GM19240 (cell line): ENCODE measurements around the gene PRMT7.

ENCODE experiments used
- DNase-seq: peaks from one replicate; pipeline ENCODE4 v3.0.0; 2011; ENCODE audit warnings: low spot score; ENCODE audit not compliant: insufficient read length

Gene PRMT7

DNA sequence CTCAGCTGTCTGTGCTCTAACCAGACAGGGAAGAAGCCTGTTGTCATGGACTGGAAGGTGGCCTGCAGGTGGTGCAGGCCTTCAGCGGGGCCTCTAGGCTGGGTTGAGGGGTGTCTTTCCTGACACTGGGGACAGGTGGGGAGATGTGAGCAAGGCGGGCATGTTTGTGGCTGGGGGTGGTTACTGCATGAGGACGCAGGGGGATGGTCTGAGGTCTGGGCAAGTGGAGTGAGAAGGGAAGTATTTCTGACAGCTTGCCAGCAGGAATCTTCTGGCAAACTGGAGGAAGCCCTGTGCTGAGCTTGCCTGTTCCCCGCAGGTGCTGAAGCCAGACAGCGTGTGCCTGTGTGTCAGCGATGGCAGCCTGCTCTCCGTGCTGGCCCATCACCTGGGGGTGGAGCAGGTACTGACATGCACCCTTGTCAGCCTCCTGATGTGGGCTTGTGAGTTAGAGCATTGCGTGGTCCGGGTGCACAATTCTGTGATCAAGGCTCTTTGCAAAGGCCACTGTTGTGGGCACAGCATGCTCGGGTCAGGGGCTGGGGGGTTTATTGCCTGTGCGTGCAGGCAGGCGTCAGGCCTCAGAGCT is 36.2 kb downstream of the PRMT7 start:
- DNase-seq, result no peak

DNA sequence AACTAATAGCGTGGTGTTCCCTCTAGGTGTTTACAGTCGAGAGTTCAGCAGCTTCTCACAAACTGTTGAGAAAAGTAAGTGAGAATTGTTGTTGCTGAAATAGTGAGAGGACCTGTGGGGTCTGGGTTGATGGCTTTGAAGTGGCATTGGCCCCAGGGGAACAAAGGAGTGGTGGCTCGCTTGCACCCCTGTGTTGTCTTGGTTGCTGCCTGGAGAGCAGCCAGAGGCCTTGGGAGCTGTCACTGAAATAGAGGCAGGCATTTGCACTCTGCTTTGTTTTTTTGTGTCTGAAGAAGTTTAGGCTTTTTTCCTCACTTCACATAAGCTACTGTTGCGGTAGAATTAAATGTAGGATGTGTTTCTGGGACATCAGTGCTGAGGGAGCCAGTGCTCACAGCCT is 36.8 kb downstream of the PRMT7 start:
- DNase-seq, result no peak

DNA sequence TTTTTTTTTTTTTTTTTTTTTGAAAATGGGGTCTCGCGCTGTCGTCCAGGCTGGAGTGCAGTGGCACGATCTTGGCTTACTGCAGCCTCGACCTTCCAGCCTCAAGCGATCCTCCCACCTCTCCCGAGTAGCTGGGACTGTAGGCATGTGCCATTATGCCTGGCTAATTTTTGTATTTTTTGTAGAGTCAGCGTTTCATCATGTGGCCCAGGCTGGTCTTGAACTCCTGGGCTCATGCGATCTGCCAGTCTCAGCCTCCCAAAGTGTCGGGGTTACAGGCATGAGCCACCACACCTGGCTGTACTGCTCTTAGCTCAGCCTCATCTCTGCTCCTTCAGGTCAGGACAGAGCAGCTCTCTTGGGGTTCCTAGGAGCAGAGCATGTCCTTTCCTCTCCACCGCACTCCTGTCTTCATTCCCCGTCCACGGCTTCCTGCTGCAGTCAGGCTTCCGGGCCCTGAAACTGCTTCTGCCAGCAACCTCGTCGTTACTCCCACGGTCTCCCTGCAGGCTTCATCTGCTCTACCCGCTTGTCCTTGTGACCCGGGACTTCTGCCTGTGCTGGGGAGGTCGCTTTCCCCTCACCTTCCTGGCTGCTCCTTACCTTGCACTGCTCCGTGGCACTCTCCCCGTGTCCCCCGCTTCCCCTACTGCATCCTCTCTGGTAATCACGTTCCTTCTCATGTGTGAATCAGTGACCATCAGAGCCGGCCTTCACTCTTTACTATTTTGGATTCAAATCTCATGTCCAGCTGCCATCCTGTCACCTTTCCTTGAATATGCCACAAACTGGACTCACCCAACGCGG is 38.0 kb downstream of the PRMT7 start:
- DNase-seq, result no peak

DNA sequence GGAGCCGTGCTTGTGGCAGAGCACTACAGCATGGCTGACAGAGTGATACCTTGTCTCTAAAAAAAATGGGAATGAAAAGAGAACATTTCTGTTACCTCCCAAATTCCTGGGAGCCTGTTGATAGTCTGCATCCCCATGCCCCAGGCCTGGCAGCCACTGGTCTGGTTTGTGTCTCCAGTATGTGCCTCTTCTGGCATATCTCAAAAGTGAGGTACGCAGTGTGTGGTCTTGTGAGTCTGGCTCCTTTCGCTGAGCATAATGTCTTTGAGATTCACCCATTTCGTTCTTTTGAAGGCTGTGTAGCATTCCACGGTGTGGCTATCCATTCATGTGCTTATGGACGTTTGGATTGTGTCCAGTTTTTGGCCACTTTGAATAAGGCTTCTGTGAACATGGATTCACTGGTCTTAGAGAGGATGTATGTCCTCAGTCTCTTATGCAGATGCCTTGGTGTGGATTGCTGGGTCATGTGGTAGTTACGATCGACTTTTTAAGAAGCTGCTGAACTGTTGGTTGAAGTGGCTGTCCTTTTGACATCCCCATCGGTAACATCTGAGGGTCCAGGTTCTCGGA is 39.1 kb downstream of the PRMT7 start:
- no peak for DNase-seq

DNA sequence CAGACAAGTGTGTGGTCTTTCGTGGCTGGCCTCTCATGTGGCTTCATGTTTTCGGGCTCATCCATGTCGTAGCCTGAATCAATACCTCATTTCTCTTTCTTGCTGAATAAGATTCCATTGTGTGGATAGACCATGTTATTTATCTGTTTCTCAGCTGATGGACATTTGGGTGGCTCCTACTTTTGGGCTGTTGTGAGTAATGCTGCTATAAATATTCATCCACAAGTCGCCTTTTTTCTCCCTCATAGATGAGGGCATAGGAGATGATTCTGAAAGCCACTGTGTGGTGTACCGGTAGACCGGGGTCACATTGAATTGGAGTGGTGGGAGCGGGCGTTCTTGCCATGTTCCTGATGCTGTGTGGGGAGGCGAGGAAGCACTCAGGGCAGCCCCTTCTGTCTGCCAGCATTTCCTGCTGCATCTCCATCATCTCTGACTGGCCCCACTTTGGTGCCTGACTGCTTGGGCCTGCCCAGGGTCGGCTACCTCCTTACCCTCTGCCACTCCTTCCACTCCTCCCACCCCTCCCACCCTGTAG is 40.1 kb downstream of the PRMT7 start:
- no peak for DNase-seq

DNA sequence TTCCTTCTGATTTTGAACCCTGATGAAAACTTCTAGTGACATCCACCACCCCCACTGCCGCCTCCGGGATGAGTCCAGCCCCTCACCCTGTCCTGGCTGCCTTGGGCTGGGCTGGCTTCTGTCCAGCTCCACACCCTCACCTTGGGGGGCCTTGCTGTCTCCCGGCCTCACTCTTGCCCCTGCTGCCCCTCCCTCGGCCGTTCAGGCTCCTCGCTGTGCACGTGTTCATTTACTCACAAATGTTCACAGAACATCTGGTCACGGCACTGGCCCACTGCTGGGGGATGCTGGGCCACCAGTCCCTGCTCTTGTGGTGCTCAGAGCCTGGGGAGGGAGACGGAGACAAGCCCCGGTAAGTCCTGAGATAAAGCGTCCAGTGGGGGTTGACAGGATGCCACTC is 40.6 kb downstream of the PRMT7 start:
- no peak for DNase-seq

DNA sequence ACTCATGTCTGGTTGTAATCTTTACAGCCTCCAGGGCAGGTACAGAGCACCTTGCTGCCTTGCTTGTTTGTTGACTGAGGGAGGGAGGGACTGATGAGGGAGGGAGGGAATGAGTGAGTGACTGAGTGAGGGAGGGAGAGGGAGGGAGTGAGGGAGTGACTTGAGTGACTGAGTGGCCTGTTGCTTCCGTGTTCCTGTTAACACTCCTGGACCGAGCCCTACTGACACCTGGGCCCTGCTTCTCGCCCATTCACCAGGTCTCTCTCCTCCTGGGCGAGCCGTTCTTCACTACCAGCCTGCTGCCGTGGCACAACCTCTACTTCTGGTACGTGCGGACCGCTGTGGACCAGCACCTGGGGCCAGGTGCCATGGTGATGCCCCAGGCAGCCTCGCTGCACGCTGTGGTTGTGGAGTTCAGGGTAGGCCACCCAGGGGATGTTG is 41.2 kb downstream of the PRMT7 start:
- no peak for DNase-seq

DNA sequence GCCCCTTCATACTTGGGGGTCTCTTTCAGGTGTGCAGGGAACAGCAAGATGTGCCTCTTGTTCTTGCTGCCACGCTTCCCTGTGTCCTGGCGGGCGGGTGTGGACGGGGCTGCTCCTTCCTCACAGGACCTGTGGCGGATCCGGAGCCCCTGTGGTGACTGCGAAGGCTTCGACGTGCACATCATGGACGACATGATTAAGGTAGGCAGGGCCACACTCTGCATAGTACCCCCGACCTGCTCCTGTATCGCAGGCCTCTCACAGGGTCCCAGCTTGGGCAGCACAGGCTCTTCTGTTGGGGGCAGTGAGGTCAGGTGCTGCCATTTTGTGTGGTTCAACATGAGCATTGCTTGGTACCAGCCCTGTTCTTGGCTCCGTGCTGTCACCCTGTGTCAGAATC is 42.5 kb downstream of the PRMT7 start:
- DNase-seq, result no peak

DNA sequence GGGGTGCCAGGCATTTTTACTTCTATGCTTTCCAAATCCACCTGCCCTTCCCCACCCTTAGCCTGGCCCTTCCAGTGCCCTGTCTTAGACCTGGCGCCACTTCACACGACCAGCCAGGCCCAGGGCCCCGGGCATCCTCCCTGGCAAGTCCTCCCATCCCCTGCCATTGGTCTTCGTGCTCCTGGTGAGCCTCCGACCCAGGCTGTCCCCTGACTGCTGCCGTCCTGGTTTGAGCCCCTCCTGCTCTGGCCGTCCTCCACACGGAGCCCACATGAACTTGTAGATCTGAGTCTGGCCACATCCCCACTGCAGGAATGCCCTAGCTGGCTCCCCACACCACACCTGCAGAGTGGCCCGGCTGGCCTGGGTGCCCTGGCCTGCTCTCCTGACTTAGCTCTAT is 44.0 kb downstream of the PRMT7 start:
- no peak for DNase-seq

DNA sequence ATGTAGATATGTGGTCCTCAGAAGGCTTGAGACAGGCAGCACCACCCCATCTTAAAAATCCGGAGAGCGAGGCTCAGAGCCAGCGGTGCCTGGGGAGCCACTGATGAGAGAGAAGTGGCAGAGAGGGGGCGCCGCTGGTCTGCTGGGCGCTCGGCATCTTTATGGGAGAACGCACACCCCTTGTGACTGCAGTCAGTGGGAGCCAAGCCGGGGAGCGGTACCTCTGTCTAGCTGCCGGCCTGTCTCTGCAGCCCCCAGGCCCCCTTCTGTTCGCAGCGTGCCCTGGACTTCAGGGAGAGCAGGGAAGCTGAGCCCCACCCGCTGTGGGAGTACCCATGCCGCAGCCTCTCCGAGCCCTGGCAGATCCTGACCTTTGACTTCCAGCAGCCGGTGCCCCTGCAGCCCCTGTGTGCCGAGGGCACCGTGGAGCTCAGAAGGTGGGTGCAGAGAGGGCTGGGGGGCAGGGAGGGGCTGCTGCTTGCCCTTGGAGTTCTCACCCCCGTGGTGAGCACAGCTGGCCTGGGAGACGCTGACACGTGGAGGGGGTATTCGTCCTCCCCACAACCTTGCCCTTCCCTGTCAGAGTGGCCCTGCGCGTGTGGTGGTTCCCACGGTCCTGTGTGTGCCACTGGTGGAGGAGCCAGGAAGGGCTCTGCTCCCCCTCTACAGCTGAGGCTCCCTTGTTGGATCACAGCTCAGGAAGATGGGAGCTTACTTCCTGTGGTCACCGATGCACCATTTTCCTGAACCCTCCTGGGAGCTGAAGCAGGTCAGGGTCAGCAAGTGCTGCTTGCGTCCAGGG is 44.8 kb downstream of the PRMT7 start:
- no peak for DNase-seq

DNA sequence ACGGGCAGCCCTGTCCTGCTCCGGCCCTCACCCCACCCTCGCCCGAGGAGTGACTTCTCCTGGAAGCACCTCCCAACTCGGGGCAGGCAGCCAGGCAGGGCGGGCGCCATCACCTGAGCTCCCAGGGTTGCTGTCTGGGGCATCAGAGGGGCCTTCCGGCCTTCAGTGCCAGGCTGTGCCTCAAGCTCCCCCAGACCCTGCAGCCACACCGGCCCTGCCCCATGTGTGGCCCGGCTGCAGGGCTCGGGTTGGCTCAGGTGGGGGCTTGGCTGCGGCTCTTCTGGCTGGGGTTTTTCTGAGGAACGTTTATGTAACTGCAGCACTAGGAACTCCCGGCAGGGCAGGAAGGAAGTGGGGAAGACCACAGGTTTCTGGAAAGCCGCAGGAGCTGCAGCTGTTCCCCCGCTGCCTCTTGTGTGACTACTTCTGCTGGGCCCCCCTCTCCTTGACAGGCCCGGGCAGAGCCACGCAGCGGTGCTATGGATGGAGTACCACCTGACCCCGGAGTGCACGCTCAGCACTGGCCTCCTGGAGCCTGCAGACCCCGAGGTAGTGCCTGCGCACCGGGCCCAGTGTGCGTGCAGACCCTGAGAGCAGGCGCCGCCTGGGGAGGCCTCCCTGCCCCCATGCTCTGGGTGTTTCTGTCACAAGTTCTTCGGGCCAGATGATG is 45.6 kb downstream of the PRMT7 start:
- peak; percentile 92 for DNase-seq

DNA sequence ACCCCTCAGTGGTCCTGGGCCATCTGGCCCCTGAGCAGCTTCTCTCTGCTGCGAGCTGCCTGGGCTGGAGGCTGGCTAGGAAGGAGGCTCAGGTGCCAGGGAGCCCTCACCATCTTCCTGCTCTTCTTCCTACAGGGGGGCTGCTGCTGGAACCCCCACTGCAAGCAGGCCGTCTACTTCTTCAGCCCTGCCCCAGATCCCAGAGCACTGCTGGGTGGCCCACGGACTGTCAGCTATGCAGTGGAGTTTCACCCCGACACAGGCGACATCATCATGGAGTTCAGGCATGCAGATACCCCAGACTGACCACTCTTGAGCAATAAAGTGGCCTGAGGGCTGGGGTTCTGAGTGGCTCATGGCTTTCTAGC is 46.1 kb downstream of the PRMT7 start:
- no peak for DNase-seq

DNA sequence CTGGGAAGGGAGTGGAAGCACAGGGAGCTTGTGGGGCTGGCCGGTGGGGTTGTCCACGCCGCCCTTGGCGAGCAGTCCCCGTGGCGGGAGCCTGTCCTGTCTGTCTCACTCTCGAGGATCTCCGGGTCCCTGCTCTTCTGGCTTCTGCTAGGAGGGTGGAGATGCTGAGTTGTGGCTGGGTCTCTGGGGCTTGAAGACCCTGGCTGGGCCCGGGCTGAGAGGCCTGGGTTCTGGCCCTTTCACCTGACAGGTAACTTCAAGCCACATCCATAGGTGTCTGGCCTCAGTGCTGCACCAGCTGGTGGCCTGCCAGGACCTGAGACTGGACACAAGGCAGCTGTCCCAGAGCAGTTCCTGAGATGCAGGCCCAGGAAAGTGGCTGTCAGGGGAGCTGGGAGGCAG is 46.7 kb downstream of the PRMT7 start:
- no peak for DNase-seq

DNA sequence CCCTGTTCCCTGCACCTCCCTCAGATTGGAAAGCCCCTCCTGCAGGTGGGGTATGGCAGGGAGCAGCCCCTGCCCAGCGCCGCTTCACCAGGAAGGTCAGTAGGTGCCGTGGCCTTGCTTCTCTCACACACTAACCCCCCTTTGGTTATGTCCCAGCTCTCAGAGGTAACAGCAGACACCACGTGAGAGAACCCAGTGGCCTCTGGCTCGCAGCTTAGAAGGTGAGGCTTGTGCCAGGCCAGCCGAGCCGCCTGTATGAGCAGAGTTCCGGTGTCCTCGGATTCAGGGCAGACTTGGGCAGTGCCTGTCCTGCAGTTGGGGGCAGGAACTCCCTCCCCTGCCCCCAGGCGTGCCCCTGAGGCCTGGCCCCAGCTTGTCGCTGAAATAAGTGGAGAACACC is 47.1 kb downstream of the PRMT7 start:
- DNase-seq, result no peak

DNA sequence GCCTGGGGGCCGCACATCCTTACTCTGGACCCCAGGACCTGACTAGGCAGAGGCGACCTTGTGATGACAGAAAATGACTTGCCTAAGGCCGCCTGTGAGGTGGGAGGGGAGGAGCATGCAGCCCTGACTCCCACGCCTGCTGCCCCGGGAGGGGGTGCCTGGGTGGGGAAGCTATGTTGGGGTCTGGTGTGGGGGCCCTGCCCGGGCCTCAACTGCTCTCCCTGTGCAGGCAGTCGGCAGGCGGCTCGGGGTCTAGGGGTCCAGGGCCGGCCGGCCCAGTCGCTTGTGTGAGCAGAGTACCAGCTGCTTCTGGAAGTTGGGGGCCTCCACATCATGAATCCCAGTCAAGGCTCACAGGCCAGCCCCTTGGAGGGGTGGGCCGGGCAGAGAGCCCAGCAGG is 48.1 kb downstream of the PRMT7 start:
- no peak for DNase-seq

DNA sequence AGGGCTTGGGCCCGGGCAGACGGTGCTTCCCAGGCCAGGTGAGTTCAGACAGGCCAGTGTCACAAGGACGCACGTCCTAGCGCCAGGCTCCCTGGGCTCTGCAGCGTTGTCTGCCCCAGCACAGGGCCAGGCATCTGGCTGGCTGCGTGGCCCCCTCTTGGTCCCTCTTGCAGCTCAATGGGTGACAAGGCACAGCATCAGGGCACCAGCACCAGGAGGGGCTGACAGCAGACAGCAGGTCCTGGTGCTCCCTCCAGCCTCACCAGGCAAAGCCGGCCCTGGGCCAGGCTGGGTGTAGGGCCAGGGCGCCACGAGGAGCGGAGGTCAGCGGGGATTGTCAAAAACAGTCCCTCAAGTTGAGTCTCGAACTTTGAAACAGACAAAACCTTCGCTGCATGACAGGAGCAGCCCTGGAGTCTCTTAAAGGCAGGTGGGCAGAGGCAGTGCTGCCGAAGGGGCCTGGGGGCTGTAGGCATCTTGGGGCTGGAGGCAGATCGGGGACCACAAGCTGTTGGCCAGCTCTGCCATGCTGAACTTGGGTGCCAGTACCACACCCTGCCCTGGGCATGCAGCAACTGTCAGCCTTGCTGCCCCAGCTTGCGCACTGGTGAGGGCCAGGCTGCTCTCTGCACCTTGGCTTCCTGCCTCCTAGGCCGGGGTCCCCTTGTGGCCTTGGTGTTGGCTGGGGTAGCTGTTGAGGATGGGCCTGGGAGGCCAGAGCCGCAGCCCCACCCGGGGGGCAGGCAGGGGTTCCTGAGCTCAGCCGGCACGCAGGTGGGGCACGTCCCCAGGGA is 48.8 kb downstream of the PRMT7 start:
- DNase-seq, result no peak

DNA sequence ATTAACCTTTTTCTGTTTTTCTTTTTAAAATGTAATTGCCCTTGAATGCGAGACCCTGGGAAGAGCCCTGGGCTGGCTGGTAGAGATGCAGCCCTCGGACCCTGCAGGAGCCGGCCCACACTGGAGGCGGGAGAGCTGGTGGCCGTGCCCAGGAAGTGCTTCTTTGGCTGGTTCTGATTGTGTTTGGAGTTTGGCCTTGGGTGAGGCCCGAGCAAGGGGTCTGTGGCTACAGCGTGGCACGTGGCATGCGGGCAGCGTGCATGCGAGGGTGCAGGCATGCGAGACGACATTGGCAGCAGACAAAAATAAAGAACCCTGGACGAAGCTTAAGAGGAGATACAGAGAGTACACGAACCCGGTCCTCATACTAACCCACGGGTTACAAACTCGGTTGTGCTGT is 49.7 kb downstream of the PRMT7 start:
- no peak for DNase-seq

DNA sequence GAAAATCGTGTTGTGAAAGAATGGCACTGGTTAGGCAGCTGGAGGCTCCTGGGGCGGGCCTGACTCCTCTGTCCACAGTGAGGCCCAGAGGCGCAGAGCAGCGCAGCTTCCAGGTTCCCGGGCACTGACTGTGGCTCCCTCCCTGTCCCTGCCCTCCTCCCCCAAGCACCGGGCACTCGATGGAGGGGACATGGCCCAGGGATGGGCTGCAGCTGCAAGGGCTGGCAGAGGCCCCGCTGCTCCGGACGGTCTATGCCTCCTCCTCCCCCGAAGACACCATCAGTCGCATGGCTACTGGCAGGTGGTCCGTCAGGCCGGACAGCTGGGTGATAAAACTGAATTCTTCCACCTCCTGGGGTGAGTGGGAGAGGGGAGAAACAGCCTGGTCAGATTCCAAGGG is 50.1 kb downstream of the PRMT7 start:
- DNase-seq, result no peak

DNA sequence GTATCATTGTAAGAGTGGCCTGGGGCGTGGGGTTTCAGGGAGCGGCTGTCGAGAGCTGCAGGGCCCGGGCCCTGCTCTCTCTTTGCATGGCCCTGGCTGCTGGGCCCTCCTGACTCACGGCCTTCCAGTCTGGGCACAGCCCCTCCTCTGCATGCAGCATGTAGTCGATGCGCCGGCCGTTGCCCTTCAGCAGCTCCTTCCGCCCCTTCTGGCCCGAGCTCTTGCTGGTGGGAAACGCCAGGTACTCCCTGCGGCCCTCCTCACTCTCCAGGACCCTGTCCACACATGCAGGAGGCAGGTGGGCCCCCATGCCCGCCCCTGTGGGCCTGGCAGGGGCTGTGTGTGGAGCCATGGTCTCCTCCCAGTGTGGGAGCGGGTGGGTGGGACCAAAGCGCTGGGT is 50.7 kb downstream of the PRMT7 start:
- no peak for DNase-seq

DNA sequence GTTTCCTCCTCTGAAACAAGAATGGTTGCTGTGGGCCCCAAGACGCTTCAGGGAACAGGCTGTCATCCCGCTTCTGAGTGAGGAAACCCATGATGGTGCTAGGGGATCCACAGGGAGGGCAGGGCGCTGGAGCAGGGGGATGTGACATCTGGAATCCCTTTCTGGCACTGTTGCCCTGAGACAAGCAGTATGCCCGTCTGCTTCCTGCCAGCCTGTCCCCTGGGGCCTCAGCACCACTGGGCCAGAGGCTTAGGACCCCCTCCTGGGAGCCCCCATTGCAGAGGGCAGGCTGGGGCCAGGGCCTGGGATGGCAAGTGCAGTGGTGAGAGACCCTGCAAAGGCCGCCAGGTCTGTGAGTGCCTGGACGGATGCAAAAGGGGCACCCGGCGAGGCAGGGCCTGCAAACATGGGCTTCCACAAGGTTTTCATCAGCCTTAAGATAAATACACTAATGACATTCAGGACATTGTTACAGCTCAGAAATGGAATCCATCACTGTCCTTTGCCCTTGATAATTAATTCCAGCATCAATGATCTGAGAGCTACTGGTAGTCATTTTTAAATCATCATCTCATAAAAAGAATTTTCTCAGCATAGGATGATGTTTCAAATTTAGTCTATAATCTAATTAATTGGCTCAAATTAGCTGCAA is 51.6 kb downstream of the PRMT7 start:
- no peak for DNase-seq
